Measurements from ENCODE around the gene MAB21L3.

Gene MAB21L3

DNA sequence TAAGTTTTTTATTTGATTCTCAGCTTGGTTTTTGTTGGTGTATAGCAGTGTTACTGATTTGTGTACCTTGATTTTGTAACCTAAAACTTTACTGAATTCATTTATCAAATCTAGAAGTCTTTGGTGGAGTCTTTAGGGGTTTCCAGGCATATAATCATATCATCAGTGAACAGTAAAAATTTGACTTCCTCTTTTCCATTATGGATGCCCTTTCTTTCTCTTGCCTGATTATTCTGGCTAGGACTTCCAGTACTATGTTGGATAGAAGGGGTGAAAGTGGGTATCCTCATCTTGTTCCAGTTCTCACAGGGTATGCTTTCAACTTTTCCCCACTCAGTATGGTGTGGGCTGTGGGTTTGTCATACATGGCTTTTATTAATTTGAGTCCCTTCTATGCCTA, 23.6 kb upstream of the MAB21L3 start:
- TF ChIP-seq SPI1 (IDR thresholded peaks at IDR 0.05; ENCODE audit: low read depth, low read length) (peak; percentile 32; the same call in 1 of the 2 replicates), POLR2AphosphoS5 (IDR thresholded peaks at IDR 0.05; ENCODE audit: low read depth, low read length) (no peak)
- FAIRE-seq = no peak
- no peak for DNase-seq (ENCODE audit: insufficient read length, low spot score)

DNA sequence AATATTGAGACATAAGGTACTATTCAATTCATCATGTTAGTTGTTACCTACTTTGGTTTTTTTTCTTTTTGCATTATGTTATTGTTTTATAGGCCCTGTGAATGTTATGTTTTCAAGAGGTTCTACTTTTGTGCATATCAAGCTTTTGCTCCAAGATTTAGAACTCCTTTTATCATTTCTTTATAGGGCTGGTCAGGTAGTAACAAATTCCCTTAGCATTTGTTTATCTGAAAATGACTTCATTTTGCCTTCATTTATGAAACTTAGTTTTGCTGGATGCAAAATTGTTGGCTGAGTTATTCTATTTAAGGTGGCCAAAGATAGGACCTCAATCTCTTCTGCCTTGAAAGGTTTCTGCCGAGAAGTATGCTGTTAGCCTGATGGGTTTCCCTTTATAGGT, 21.3 kb upstream of the MAB21L3 start:
- TF ChIP-seq TAF1 (IDR thresholded peaks at IDR 0.05; ENCODE audit: low read depth, low read length) (no peak), POU2F2 (IDR thresholded peaks at IDR 0.05; ENCODE audit: low read depth, low read length) (no peak), POLR2A (IDR thresholded peaks at IDR 0.05; ENCODE audit: low read depth, low read length) (no peak), SPI1 (IDR thresholded peaks at IDR 0.05; ENCODE audit: low read depth, low read length) (no peak), PAX5 (IDR thresholded peaks at IDR 0.05; ENCODE audit: insufficient read depth, low read length, severe bottlenecking) (no peak), POLR2AphosphoS5 (IDR thresholded peaks at IDR 0.05; ENCODE audit: low read depth, low read length) (no peak)
- FAIRE-seq = no peak
- DNase-seq (ENCODE audit: insufficient read length, low spot score) = no peak

DNA sequence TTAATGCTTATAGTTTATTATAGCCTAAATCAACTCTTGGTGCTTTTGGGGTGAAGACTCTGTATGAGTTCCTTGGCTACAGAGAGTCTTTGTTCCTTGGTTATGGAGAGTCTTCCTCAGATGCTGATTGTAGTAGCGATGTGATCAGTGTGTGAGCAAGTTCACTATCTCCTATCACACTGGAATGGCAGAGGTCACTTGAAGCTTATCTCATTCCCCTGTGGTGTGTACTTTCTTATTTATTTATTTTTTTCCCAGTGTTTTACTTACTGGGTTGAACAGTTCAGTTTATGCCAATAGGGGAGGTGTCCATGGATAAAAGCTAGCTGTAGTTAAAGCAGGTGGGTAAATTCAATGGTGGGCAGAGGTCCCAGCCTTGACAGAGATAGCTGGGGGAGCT, 20.1 kb upstream of the MAB21L3 start:
- no peak for TF ChIP-seq SPI1 (IDR thresholded peaks at IDR 0.05; ENCODE audit: low read depth, low read length)
- TF ChIP-seq POLR2A (IDR thresholded peaks at IDR 0.05; ENCODE audit: low read depth, low read length) = no peak
- no peak for TF ChIP-seq POLR2AphosphoS5 (IDR thresholded peaks at IDR 0.05; ENCODE audit: low read depth, low read length)
- TF ChIP-seq POU2F2 (IDR thresholded peaks at IDR 0.05; ENCODE audit: low read depth, low read length) = no peak
- no peak for TF ChIP-seq TAF1 (IDR thresholded peaks at IDR 0.05; ENCODE audit: low read depth, low read length)
- TF ChIP-seq PAX5 (IDR thresholded peaks at IDR 0.05; ENCODE audit: insufficient read depth, low read length, severe bottlenecking) = no peak
- no peak for DNase-seq (ENCODE audit: insufficient read length, low spot score)
- FAIRE-seq = no peak

DNA sequence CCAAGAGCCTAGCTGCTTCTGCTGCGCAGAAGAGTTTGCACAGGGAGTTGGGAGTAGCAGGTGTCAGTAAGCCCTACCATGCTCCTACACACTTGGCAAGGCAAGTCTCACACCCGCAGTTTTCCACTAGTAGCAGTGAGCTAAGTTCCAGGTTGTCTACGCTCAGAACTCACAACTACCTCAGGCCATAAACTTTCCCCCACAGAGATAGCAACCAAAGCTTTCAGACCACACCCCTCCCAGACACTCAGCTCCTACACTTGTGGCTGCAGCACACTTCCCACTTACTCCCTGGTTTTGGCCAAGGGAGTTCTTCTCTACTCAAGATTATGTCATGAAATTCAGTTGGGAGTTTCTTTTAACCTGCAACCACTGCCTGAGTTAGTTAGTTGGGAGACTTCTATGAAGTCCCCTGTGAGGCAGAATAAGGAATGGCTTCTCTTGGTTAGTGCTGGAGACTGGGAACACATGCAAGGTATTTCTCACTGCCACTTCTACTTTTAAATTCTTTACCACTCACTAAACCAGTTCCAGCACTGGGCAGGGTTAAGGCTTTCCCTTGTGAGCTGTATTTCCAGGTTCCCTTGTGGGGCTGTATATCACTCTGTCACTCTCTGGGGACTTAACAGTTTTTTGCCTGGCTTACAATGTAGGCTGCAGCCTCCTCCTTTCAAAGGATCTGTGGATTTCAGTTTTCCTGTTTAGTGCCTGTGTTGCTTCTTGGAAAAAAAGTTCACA, 18.3 kb upstream of the MAB21L3 start:
- TF ChIP-seq POU2F2 (IDR thresholded peaks at IDR 0.05; ENCODE audit: low read depth, low read length) (no peak), PAX5 (IDR thresholded peaks at IDR 0.05; ENCODE audit: insufficient read depth, low read length, severe bottlenecking) (no peak), SPI1 (IDR thresholded peaks at IDR 0.05; ENCODE audit: low read depth, low read length) (no peak), POLR2A (IDR thresholded peaks at IDR 0.05; ENCODE audit: low read depth, low read length) (no peak), POLR2AphosphoS5 (IDR thresholded peaks at IDR 0.05; ENCODE audit: low read depth, low read length) (no peak), TAF1 (IDR thresholded peaks at IDR 0.05; ENCODE audit: low read depth, low read length) (no peak)
- DNase-seq (ENCODE audit: insufficient read length, low spot score) (no peak), FAIRE-seq (no peak)

DNA sequence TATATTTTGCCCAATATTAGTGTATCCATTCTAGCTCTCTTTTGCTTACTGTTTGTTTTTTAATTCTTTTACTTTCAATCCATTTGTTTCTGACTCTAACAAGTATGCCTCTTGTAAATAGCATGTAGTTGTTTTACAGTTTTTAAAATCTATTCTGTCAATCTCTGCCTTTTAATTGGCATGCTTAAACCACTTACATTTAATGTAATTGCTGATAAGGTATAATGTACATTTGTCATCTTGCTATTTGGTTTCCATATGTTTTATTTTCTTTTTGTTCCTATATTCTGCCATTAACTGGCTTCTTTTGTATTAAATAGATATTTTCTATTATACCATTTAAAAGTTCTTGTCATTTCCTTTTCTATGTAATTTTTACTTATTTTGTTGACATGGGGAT, 16.2 kb upstream of the MAB21L3 start:
- TF ChIP-seq SPI1 (IDR thresholded peaks at IDR 0.05; ENCODE audit: low read depth, low read length) = no peak
- no peak for TF ChIP-seq POLR2AphosphoS5 (IDR thresholded peaks at IDR 0.05; ENCODE audit: low read depth, low read length)
- TF ChIP-seq PAX5 (IDR thresholded peaks at IDR 0.05; ENCODE audit: insufficient read depth, low read length, severe bottlenecking) = no peak
- no peak for TF ChIP-seq TAF1 (IDR thresholded peaks at IDR 0.05; ENCODE audit: low read depth, low read length)
- no peak for TF ChIP-seq POU2F2 (IDR thresholded peaks at IDR 0.05; ENCODE audit: low read depth, low read length)
- TF ChIP-seq POLR2A (IDR thresholded peaks at IDR 0.05; ENCODE audit: low read depth, low read length) = no peak
- no peak for DNase-seq (ENCODE audit: insufficient read length, low spot score)
- FAIRE-seq = no peak

DNA sequence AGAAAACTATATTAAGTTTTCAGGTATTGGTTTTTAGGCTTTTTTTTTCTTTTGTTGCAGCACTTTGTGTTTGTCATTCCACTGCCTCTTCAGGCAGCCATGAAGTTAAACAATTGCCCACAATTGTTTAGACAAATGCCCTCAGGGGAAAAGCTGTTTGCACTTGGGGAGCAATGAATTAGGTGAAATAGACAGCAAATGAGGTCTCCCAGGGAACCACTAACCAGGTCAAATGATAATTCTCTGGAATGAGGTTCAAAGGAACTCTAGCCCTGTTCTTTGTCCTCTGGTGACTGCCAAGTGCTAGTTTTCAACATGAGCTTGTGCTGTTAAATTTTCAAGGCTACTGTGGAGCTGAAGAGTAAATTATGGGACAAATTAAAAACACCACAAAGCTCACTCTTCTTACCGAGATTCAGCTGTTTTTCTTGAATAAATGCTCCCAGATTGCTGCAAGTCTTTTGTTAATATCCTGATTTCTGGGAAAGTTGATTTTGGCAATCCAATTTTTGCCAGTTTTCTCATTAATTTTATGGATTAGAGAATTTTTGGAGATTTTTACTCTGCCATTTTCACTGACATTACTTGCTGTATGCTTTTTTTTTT, 15.1 kb upstream of the MAB21L3 start:
- TF ChIP-seq PAX5 (IDR thresholded peaks at IDR 0.05; ENCODE audit: insufficient read depth, low read length, severe bottlenecking) = no peak
- TF ChIP-seq TAF1 (IDR thresholded peaks at IDR 0.05; ENCODE audit: low read depth, low read length) = no peak
- TF ChIP-seq POLR2A (IDR thresholded peaks at IDR 0.05; ENCODE audit: low read depth, low read length) = no peak
- no peak for DNase-seq (ENCODE audit: insufficient read length, low spot score)
- no peak for FAIRE-seq

DNA sequence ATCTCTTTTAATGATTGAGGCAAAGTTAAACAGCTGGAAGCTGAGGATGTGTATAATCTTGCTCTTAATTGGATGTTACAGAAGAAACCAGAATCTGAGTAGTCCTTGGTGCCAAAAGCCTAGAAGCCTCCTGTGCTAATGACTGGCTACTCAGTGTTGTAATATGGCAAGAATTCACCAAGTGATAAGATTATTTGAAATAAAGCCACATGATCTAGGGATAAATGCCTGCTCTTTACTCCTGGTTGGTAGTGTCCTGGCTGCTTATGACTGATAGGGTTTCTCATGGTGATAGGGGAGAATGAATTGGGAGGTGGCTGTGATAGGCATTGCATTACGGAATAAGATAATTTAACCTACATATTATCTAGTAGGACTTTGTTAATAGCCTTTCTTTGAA, 13.6 kb upstream of the MAB21L3 start:
- FAIRE-seq (no peak), DNase-seq (ENCODE audit: insufficient read length, low spot score) (no peak)
- TF ChIP-seq TAF1 (IDR thresholded peaks at IDR 0.05; ENCODE audit: low read depth, low read length) (no peak), POLR2A (IDR thresholded peaks at IDR 0.05; ENCODE audit: low read depth, low read length) (no peak), PAX5 (IDR thresholded peaks at IDR 0.05; ENCODE audit: insufficient read depth, low read length, severe bottlenecking) (no peak), SPI1 (IDR thresholded peaks at IDR 0.05; ENCODE audit: low read depth, low read length) (no peak), POLR2AphosphoS5 (IDR thresholded peaks at IDR 0.05; ENCODE audit: low read depth, low read length) (no peak), POU2F2 (IDR thresholded peaks at IDR 0.05; ENCODE audit: low read depth, low read length) (no peak)

DNA sequence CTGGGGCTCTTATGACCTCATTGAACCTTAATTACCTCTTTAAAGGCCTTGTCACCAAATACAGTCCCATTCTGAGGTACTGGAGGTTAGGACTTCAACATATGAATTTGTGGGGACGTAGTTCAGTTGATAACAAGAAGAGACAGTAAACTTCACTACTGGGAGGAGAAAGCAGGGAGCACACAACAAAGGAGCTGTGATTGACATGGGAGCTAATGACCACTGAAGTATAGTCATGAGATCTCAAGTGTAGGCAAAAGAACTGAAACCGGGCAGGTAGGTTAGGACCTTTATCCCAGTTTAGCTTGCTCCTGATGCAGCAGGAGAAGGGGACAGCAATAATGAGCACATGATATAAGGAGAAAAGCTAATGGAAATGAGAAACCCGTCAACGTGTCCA, 11.8 kb upstream of the MAB21L3 start:
- DNase-seq (ENCODE audit: insufficient read length, low spot score) = no peak
- FAIRE-seq = peak; percentile 5
- TF ChIP-seq POLR2A (IDR thresholded peaks at IDR 0.05; ENCODE audit: low read depth, low read length) = no peak
- no peak for TF ChIP-seq SPI1 (IDR thresholded peaks at IDR 0.05; ENCODE audit: low read depth, low read length)
- no peak for TF ChIP-seq PAX5 (IDR thresholded peaks at IDR 0.05; ENCODE audit: insufficient read depth, low read length, severe bottlenecking)
- no peak for TF ChIP-seq TAF1 (IDR thresholded peaks at IDR 0.05; ENCODE audit: low read depth, low read length)
- TF ChIP-seq POLR2AphosphoS5 (IDR thresholded peaks at IDR 0.05; ENCODE audit: low read depth, low read length) = no peak
- TF ChIP-seq POU2F2 (IDR thresholded peaks at IDR 0.05; ENCODE audit: low read depth, low read length) = no peak

DNA sequence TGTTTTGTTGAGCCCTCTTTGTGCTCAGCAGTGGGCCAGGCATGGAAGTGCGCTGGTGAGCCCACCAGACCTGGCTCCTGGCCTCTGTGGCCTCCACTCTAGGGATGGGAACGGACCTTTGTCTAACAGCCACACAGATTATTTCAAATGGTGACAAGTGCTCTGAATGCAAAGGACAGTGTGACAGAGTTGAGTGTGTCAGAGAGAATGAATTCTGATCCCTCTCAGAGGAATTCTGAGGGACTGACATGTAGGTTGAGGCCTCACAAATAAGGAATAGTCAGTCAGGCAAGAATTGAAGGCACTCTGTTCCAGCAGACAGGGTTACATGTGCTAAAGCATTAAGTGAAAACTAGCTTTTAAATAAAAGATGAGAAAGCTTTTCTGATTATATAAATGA, 11.3 kb upstream of the MAB21L3 start:
- DNase-seq (ENCODE audit: insufficient read length, low spot score) (no peak), FAIRE-seq (no peak)
- TF ChIP-seq POU2F2 (IDR thresholded peaks at IDR 0.05; ENCODE audit: low read depth, low read length) = no peak

DNA sequence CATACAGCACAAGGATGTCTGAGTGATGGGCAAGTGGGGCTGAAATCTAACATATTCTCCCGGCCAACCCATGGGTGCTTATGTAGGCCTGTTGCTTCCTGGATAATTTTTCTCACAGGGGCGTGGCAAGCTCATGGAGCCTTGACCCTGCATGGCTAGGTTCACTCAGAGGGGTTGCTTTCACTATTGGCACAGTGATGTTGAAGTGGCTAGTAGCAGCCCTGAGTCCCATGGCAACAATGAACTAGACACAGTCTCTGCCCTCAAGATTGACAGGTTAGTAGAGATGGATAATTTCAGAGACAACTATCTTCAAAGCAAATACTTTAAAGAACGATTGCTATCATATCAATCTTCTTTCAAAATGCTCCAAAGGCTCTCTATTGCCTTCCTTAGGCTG, 6.5 kb upstream of the MAB21L3 start:
- DNase-seq (ENCODE audit: insufficient read length, low spot score) (no peak), FAIRE-seq (peak; percentile 31)
- TF ChIP-seq POLR2AphosphoS5 (IDR thresholded peaks at IDR 0.05; ENCODE audit: low read depth, low read length) = no peak
- no peak for TF ChIP-seq POLR2A (IDR thresholded peaks at IDR 0.05; ENCODE audit: low read depth, low read length)
- no peak for TF ChIP-seq POU2F2 (IDR thresholded peaks at IDR 0.05; ENCODE audit: low read depth, low read length)
- no peak for TF ChIP-seq SPI1 (IDR thresholded peaks at IDR 0.05; ENCODE audit: low read depth, low read length)
- TF ChIP-seq PAX5 (IDR thresholded peaks at IDR 0.05; ENCODE audit: insufficient read depth, low read length, severe bottlenecking) = no peak
- no peak for TF ChIP-seq TAF1 (IDR thresholded peaks at IDR 0.05; ENCODE audit: low read depth, low read length)
